ENCODE data around the gene LIMS1.

DNA sequence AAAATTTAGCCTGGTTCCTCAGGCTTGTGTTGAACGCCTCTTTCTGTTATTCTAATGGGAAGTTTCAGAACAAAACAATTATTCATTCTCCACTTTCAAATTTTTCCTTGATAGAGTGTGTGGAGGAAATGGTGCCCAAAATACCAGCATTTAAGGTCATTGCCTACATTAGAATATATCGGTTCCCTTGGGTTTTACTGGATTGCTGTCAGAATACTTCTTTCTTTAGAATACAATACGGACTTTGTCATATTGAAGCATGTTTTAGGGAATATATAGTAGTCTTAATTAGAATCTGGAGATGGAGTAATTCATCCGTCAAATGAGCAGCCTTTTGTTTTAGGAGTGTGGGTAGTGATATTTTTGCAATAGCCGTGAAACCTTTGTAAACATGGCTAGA is 13.3 kb downstream of the LIMS1 start:
- TF ChIP-seq, protein P1, sequence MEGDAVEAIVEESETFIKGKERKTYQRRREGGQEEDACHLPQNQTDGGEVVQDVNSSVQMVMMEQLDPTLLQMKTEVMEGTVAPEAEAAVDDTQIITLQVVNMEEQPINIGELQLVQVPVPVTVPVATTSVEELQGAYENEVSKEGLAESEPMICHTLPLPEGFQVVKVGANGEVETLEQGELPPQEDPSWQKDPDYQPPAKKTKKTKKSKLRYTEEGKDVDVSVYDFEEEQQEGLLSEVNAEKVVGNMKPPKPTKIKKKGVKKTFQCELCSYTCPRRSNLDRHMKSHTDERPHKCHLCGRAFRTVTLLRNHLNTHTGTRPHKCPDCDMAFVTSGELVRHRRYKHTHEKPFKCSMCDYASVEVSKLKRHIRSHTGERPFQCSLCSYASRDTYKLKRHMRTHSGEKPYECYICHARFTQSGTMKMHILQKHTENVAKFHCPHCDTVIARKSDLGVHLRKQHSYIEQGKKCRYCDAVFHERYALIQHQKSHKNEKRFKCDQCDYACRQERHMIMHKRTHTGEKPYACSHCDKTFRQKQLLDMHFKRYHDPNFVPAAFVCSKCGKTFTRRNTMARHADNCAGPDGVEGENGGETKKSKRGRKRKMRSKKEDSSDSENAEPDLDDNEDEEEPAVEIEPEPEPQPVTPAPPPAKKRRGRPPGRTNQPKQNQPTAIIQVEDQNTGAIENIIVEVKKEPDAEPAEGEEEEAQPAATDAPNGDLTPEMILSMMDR (IDR thresholded peaks at IDR 0.05), result no peak
- TF ChIP-seq POLR2A (IDR thresholded peaks at IDR 0.05), result no peak
